ENCODE data around the gene GSX1.
"Not testable (repeated sequence)": the region's sequence is repeated elsewhere in the genome, so short reads cannot be mapped to it uniquely, and the experiment has no call there.

Gene GSX1

DNA sequence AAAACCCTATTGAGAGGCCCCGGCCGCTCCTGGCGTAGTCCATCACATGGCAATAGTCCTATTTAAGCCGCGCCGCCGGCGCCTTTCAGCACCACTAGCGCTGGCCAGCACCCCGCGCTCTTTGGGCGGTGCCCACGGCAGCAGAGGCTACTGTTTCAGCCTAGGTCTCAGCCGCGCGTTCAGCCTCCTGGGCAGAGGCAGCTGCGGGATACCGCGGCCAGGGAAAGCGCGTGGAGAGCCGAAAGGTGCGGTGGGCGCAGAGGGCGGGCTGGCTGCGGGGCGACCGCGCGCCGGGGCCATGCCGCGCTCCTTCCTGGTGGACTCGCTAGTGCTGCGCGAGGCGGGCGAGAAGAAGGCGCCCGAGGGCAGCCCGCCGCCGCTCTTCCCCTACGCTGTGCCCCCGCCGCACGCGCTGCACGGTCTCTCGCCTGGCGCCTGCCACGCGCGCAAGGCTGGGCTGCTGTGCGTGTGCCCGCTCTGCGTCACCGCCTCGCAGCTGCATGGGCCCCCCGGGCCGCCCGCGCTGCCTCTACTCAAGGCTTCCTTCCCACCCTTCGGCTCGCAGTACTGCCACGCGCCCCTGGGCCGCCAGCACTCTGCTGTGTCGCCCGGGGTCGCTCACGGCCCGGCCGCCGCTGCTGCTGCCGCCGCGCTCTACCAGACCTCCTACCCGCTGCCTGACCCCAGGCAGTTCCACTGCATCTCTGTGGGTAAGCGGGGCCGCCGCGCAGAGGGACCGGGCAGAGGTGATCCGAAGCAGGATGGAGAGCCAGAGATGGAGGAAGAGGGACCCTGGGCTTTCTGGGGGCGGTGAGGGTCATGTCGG lies at the start of gene GSX1:
Gene GSX1 (plus strand): TSS at position 91 of the 826 bp plus-strand sequence. CDS start 208 bp downstream, at position 299.
- no peak for DNase-seq (ENCODE audit: low spot score)

DNA sequence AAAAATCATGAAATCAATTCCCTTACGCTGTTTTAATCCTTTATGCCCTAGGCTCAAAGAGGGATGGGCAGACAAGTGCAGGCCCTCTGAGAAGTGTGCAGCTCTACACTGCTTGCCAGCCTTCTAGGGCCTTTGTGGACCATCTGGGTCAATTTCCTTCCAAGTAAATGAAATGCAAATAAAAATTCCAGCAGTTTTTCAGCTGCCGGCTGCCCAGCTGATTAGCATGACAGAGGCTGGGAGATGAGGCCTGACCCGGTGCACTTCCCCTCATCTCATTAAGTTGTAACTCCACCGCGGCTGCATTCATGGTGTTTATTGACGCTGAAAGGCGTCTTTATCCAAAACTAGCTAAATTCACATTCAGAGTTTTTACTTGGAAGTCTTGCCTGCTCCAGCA lies 47.5 kb upstream of the GSX1 start:
- no peak for DNase-seq (ENCODE audit: low spot score)

DNA sequence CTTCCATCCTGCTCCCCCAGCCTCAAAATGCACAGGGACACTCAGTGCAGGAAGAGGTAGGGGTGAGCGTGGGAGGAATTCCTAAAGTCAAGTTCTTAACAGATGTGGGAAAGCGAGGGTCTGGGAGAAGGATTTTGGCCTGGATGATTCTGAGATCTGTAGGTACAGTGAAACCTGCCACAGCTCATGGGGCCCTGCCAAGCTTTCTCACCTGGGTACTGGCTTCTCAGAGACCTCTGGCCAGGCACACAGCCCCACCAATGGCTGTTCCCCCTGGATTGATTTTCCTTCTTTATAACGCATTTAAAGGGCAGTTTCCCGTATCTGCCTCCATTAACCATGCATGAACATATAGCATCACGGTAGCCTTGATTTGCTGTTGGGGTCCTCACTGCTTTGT lies 47.0 kb upstream of the GSX1 start:
- DNase-seq (ENCODE audit: low spot score): no peak

DNA sequence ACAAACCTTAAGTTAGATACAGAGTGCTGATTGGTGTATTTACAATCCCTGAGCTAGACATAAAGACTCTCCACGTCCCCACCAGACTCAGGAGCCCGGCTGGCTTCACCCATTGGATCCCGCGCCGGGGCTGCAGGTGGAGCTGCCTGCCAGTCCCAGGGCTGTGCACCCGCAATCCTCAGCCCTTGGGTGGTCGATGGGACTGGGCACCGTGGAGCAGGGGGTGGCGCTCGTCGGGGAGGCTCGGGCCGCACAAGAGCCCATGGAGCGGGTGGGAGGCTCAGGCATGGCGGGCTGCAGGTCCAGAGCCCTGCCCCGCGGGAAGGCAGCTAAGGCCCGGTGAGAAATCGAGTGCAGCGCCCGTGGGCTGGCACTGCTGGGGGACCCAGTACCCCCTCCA lies 44.1 kb upstream of the GSX1 start:
- not testable (repeated sequence) for DNase-seq (ENCODE audit: low spot score)

DNA sequence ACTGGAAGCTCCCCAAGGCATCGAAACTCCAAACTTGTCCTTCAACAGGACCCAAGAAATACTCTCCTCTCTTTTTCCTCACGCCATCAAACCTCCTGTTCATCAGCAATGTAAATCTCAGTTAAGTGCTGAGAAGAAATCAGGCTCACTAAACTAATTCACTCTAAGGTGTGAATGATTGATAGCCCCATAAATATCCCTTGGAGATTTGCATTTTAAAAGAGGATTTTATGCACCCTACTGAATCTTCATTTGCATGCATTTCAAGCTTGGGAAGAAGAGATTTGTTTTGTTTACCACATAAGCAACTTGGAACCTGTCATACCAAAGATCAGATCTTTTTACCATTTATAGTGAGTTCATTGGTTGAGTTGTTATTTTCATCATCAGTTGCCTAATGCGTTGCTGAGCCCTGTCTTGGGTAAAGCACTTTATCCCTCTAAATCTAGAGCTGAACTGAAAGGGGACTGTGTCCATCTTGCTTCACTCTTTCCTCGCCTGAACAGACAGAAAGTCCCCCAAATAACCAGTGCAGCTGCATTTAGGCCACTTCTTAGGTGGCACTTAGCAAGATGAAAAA lies 40.2 kb upstream of the GSX1 start:
- DNase-seq (ENCODE audit: low spot score): no peak

DNA sequence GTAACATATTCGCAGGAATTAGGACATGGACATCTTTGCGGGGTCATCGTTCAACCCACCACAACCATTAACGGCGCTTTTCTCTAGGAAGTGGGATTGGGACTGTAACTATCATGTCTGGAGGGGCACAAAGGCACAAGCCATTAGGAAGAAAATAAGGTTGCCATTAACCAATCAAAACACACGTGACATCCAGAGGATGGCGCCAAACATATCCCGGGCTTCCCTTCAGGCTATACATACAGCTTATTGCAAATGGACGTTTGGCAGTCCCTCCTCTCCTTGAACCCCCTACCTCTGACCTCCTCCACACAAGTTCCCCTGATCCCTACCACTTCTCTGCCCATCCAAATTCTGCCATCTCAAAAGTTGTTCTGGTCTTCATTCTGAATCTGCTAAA lies 26.6 kb upstream of the GSX1 start:
- no peak for DNase-seq (ENCODE audit: low spot score)

DNA sequence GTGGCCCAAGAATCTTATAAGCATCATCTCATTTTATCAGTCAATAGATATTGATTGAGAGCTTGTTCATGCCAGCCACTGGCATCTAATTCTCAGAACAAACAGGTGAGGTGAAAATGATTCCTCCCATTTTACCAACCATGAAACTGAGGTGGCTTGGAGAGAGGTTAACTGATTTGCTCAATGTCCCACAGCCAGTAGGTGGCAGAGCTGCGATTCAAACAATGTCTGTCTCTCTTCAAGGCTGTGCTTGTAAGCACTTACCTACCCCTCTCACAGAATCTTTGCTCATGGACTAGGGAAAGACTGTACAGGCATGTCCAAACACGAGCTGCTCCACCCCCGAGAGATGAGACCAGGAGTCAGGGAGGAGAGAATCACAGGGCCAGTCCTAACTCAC lies 21.5 kb upstream of the GSX1 start:
- no peak for DNase-seq (ENCODE audit: low spot score)

DNA sequence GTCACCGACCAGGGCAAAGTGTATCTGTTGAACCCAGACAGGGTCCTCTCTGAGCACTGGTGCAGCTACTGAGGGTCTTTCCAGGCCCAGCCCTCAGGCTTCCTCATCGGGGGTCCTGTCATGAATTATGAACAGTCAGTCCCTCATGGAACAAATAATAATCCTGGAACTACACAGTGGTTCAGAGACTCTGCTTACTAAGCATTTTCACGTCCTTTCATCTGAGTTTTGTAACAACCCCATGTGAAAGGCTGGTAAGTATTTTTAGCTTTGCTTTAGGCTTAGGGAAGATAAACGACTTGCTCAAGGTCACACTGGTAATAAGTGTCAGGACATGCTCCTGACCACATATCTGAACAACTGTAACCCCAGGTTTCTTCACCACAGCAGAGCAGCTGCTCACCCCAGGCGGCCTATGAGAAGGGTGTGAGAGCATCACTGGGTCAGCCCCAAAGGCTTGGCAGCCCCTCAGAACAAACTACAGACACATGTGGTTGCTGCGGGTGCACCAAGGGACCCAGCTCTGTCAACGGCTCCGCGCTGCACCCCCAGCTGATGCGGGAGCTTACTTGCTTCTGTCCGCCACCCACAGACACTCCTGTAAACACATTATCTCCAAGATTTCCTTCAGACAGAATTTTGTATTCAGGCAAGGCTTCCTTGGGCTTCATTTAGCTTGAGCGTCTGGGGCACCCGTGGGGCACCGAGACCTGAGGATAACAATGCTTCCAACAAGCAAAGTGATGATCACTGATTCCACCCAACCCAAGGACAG lies 19.4 kb upstream of the GSX1 start:
- DNase-seq (ENCODE audit: low spot score): no peak

DNA sequence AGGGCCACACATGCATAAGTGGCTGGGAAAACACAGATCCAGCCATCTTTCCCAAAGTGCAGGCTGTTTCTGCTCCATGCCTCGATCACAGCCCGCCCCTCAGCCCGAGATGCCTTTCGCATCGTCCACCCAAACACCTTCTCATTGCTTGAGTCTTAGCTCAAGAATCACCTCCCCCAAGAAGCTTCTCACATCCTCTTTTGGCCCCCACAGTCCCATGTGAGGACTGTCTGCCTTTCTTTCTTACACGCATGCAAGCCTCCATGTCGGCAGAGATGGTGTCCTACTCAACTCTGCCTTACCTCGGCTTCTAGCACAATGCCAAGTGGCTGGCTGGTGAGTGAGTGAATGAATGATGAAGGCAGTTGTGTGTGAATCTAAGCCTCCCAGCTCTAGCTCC lies 18.1 kb upstream of the GSX1 start:
- no peak for DNase-seq (ENCODE audit: low spot score)

DNA sequence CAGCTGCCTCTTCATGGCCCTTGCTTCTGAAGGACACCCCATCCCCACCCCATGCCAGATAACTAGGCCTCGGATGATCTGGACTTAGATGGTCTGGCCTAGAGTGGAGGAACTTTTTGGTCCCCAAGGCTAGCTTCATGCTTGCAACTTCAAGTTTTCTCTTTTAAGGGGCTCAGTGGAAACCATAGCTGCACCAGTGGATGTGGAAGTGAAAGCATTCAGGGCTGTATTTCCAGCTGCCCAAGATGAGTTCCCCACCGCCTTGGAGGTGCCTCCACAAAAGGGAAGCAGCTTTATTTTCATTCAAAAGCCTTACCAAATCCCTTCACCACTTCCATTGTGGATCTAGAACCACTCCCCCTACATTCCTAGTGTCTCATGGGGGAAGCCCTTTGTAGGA lies 17.6 kb upstream of the GSX1 start:
- no peak for DNase-seq (ENCODE audit: low spot score)

DNA sequence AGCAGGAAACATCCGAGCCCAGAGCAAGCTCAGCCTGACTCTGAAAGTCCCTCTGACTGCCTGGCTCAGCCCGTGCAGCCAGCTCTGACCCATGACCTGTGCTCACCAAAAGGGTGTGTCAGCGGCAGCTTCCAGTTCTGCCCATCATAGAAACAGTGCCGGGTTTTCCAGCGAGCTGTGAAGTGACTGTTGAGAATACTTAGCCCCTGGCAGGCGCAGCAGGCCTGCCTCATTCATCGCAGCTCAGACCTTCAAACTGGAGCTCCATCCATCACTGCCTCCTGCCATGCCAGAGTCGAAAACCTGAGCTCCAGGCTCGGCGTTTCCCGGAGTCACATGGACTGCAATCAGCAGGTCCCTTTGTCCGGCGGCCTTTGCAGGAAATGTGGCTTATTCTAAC lies 16.3 kb upstream of the GSX1 start:
- DNase-seq (ENCODE audit: low spot score): no peak

DNA sequence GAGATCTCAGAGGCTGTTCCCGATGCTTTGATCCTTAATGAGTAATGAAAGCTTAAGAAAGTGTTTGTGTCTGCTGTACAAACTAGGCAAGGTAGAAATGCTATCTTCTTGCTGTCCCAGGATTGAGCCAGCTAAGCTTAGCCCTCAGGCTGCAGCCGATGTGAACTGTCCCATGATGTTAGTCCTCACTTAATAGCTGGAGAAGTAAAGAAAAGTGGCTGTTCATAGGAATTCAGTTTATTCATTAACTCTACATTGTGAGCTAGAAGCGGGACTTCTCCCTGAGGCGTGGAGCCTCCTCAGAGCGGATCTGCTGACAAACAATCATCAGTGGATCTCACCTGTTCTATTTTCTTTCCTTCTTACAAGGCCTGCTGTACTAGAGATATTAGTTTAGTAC lies 10.1 kb upstream of the GSX1 start:
- DNase-seq (ENCODE audit: low spot score): no peak

DNA sequence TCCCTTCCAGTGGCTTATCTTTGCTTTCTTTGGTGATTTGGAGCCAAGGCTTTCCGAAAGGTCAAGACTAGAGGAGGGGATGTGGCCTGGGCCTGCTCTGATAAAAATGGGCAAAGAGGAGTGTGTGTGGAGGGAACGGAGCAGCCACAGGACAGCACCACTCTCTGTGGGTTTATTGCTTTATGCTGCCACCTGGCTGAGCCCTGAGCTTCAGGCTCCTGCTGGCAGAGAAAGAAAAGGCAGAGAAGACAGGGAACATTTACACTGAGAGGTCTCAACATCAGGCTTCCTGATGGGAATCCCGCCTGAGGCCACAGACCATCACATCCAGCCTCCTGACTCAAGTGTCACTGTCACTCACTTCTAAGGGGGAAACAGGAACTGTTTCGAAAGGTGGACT lies 9.2 kb upstream of the GSX1 start:
- no peak for DNase-seq (ENCODE audit: low spot score)

DNA sequence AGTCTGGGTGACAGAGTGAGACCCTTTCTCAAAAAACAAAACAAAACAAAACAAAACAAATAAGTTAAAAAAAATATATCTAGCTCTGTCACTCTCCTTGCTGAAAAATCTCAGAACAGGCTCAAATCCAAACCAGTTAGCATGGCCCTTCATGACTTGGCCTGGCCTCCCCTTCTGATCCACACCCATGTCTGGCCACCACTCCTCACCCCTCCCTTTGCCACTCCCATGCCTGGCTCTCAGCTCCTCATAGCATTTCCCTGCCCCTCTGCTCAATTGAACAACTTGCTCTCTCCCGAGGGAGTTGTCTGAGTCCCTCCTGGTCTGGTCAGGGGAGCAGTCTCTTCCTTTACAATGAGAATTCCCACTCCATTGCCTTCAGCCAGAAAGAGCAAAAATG lies 4.0 kb upstream of the GSX1 start:
- no peak for DNase-seq (ENCODE audit: low spot score)

DNA sequence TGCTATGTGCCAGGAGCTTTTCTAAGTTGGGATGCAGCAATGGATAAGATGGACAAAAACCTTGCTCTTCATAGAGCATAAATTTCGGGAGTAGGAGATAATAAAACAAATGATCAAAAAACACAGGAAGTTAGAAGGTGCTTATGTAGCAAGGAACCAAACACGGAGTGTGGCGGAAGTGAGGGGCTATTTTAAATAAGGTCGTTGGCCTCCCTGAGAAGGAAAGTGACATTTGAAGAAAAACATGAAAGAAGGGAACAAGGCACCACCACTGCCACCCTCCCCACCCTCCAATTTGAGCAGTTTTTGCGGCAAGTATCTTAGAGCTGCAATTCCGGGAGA lies 3.2 kb upstream of the GSX1 start:
- DNase-seq (ENCODE audit: low spot score): no peak

DNA sequence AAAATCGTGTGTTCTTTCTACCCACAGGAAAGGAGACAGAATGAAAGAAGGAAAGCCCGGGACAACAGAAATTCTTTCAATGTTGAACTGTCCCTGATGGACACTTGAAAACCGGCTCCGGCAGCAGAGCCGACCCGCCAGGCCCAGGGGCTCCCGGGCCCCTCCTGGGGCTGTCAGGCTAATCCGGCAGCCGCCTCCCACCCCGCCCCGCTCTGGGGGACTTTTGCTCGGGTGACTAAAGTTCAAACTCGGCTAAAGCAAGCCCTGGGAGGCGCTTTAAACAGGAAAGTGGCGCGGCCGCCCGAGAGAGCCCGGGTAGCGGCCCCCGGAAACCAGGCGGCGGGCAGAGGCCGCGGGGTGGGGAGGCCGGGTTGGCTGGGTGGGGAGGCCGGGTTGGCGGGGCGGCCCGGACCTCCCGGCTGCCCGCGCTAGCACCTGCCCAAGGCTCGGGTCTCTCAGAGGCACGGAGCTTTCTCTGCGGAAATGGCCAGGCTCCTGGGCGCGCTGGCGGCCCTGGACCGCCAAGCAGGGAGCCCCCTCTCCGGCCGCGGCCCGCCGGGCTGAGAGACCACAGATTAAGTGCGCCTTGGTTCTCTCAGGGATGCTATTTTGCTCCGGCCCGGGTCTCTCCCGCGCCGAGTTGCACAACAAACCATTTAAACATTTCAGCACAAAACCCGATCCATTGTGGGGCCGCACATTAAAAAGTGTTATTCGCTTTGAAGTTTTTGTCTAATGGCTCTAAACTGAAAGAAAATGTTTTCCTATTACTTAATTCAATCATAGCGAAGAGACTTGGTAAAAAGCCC lies 2.6 kb upstream of the GSX1 start:
- no peak for DNase-seq (ENCODE audit: low spot score)

DNA sequence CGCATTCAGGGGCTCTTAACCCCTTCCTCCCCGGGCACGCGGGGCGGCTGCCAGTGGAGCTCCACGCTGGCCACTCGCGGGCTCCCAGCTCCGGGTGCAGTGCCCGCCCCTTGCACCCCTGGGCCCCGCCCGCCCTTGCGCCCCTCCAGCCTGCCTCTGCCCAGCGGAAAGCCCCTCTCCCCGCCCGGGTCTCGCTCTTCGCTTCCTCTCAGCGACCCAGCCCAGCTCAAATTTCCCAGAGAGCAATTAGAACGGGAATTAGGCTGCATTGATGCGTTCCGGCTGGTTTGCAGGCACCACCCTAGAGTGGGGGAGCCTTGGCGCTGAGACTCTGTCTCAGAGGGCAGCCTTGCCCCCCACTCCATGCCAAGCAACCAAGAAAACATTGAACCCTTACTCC lies 1.8 kb upstream of the GSX1 start:
- no peak for DNase-seq (ENCODE audit: low spot score)

DNA sequence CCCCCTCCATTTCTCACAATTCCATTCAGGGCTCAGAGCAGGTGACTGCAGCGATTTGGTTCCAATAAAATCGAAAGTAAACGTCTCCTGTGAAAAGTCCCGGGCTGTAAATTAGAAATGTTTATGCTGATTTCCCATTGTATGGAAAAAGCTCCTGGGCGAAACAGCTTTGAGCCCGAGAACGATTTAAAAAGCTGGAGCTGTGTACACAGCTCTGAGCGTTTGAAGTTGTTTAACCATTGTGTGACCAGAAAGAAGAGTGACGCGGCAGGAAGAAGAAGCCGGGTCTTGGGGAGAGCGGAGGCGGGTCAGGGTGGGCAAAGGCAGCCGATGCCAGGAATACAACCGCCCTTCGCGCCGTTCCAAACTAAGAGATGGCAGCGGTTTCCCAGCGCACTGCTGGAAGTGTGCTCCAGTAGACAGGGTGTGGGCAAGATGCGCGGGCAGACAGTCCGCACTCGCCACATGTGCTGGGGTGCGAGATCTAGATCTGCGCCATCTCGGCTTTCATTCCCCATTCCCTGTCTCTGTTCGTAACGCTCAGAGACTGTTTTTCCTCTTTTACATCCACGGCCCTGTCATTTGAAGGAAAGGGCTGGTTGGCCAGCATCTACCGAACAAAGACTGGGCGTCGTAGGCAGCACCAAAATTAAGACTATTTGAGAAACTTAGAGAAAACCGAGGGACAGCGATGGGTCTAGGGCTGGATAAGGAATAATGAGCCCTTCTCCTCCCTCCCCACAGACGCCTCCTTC lies 960 bp upstream of the GSX1 start:
- no peak for DNase-seq (ENCODE audit: low spot score)

DNA sequence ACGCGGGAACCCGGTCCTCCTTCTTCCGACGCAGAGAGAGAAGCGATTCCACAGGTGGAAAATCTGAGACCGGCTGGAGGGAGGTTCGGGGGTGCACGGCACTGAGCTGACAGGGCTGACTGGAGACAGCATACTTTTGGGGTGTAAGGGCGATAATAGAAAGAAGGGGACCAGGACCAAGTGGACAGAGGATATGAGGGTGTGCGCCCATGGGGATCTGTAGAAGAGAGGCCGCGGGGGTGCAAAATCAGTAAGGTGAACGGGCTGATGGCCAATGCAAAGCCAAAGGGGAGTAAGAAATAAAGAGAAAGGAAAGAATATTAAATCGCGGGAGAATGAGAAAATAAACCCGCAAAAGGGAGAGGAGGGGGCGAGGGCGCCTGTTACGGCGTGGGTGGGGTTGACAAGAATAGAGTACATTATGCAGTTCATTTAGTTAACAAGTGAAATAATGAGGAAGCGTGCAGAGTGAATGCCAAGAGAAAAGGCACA lies 336 bp upstream of the GSX1 start:
- no peak for DNase-seq (ENCODE audit: low spot score)

DNA sequence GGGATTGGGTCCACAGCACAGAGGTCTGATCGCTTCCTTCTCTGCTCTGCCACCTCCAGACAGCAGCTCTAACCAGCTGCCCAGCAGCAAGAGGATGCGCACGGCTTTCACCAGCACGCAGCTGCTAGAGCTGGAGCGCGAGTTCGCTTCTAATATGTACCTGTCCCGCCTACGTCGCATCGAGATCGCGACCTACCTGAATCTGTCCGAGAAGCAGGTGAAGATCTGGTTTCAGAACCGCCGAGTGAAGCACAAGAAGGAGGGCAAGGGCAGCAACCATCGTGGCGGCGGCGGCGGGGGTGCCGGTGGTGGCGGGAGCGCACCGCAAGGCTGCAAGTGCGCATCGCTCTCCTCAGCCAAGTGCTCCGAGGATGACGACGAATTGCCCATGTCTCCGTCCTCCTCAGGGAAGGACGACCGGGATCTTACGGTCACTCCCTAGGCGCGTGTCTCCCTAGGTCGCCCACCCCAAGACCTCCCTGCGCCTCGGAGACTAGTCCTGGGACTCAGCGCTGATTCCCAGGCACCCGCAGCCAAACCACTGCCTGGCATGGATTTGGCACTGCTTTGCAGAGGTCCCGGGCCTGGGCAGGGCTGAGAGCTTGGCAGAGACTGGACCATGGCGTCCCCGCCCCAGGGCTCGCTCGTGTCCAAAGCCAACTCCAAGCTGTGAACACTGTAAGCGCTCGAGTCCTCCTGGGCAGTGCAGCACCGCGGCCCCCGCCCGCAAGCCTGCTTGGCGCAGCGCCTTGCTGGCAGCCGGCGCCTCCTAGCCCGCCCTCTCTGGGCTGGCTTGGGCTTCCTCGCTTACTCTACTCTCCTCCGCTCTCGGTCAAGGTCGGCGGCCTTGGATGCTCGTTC lies 1.5 kb downstream of the GSX1 start:
- no peak for DNase-seq (ENCODE audit: low spot score)

DNA sequence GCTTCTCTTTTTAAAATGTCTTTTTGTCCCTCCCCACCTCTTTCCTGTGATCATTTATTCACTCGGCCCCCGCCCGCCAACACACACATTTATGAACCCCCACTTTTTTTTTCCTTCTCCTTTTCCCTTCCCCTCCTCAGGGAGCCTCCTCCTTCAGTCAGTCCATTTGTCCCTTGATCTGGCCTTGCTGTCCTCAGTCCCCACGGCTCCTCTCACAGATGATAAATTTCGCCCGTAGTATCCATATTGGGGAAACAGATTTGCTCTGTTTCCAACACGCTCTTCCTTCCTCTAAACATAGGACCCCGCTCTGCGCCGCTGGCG lies 2.0 kb downstream of the GSX1 start:
- no peak for DNase-seq (ENCODE audit: low spot score)

Data from D341Med (cell line).